Activated CD4-positive, alpha-beta T cell treated with anti-CD3 and anti-CD28 coated beads, Interleukin-2, amount 10 ng/mL, durations not matched to agents 7 days and 5 days (primary cell): ENCODE results near the gene PPP1R14D. TPM values are rescaled to one million over a fixed set of nuclear protein-coding genes. Genes with fewer than 3 reads are reported as not detected.
A peak's percentile ranks its signal among the peaks of the same experiment; 100 is the strongest.

Source experiments
- CTCF ChIA-PET: fragments of 350-600 bp; sonication (Branson Sonifier 250); formaldehyde crosslinking; loops from one replicate; lab custom pipeline; 2021; ENCODE audit warnings: antibody characterized with exemption; lab: Charles Lee
- POLR2A ChIA-PET: fragments of 350-600 bp; sonication (Branson Sonifier 250); formaldehyde crosslinking; loops from one replicate; lab custom pipeline; 2021; ENCODE audit warnings: antibody characterized with exemption; lab: Charles Lee
- DNase-seq: peaks from one replicate; pipeline ENCODE4 v3.0.0-alpha.2; 2020
- H3K27ac Mint-ChIP-seq: one replicate; pipeline ENCODE4 v1.8.0; 2021; ENCODE audit warnings: mild to moderate bottlenecking, moderate library complexity, mixed read lengths
- H3K27me3 Mint-ChIP-seq: one replicate; pipeline ENCODE4 v1.8.0; 2021; ENCODE audit warnings: mixed read lengths
- H3K36me3 Mint-ChIP-seq: one replicate; pipeline ENCODE4 v1.8.0; 2021; ENCODE audit warnings: low read depth, mixed read lengths
- H3K4me1 Mint-ChIP-seq: one replicate; pipeline ENCODE4 v1.8.0; 2021; ENCODE audit warnings: mixed read lengths
- H3K4me3 Mint-ChIP-seq: one replicate; pipeline ENCODE4 v1.8.0; 2021; ENCODE audit warnings: mild to moderate bottlenecking, moderate library complexity, mixed read lengths
- H3K9me3 Mint-ChIP-seq: one replicate; pipeline ENCODE4 v1.8.0; 2021; ENCODE audit warnings: mixed read lengths
- total RNA-seq, 2 experiments: library from RNA; stranded (reverse); gene quantifications; one replicate each; pipeline ENCODE4 v1.2.3, GENCODE V29; 2021

The PPP1R14D gene
- total RNA-seq, 2 experiments from 2014 or later, result not detected

- no peak for DNase-seq
- no peak overlapping the region for H3K4me3 Mint-ChIP-seq
- POLR2A ChIA-PET, result no interaction called here
- no peak overlapping the region for H3K27ac Mint-ChIP-seq
- CTCF ChIA-PET, result interaction anchor here (0.6 to 2.7 kb wide), 5 partner anchors 11 to 48 kb away, joined by 3 to 11 read pairs (median 4); partner anchors contain the start of gene VPS18
- H3K27me3 Mint-ChIP-seq, result peaks cover 17% of the 10 kb centered on the region
- H3K9me3 Mint-ChIP-seq, result no peaks in the 10 kb centered on the region
- H3K4me1 Mint-ChIP-seq, result peaks cover 31% of the 10 kb centered on the region
- H3K36me3 Mint-ChIP-seq, result no peaks in the 10 kb centered on the region
Observed at GRCh38 chr15:40846841-40847222, 18.3 kb upstream of the PPP1R14D start.

- Mint-ChIP-seq H3K4me3 (peak overlapping the region; percentile 6), H3K27ac (no peak overlapping the region), H3K4me1 (peaks cover 31% of the 10 kb centered on the region), H3K36me3 (no peaks in the 10 kb centered on the region), H3K9me3 (no peaks in the 10 kb centered on the region), H3K27me3 (peaks cover 27% of the 10 kb centered on the region)
- ChIA-PET POLR2A (no interaction called here), CTCF (interaction anchor here (0.6 to 3.9 kb wide), 4 partner anchors 12 to 138 kb away, joined by 3 to 21 read pairs (median 7); partner anchors contain the start of gene VPS18)
- DNase-seq, result no peak
Observed at GRCh38 chr15:40845511-40846284, 17.2 kb upstream of the PPP1R14D start.

- Mint-ChIP-seq H3K27ac (peak overlapping the region; percentile 56), H3K4me1 (peaks cover 31% of the 10 kb centered on the region), H3K9me3 (no peaks in the 10 kb centered on the region), H3K36me3 (no peaks in the 10 kb centered on the region), H3K27me3 (peaks cover 28% of the 10 kb centered on the region), H3K4me3 (peak overlapping the region; percentile 76)
- ChIA-PET POLR2A (interaction anchor here (0.7 kb wide), 1 partner anchor 54 kb away, joined by 3 read pairs; no protein-coding TSS in a partner anchor), CTCF (interaction anchor here (1.0 to 3.9 kb wide), 5 partner anchors 12 to 166 kb away, joined by 3 to 34 read pairs (median 3); partner anchors contain the start of genes PPP1R14D and VPS18)
- no peak for DNase-seq
Observed at GRCh38 chr15:40845036-40845435, 16.5 kb upstream of the PPP1R14D start.

GRCh38 chr15:40844696-40845030 is 16.2 kb upstream of the PPP1R14D start:
- Mint-ChIP-seq H3K9me3 (no peaks in the 10 kb centered on the region), H3K27me3 (peaks cover 30% of the 10 kb centered on the region), H3K4me3 (peak overlapping the region; percentile 76), H3K36me3 (no peaks in the 10 kb centered on the region), H3K27ac (peak overlapping the region; percentile 56), H3K4me1 (peaks cover 31% of the 10 kb centered on the region)
- peak; percentile 42 for DNase-seq
- POLR2A ChIA-PET, result interaction anchor here (0.7 kb wide), 1 partner anchor 54 kb away, joined by 3 read pairs; no protein-coding TSS in a partner anchor
- CTCF ChIA-PET, result interaction anchor here (0.6 to 3.9 kb wide), 7 partner anchors 13 to 165 kb away, joined by 3 to 34 read pairs (median 3); partner anchors contain the start of genes PPP1R14D and VPS18

GRCh38 chr15:40843885-40844695 is 15.6 kb upstream of the PPP1R14D start, which contains the start of gene SPINT1:
SPINT1 (plus strand) TSS chr15:40844048; CDS start chr15:40844555, 507 bp downstream.
- Mint-ChIP-seq H3K27ac (peak within 1 kb of the TSS; percentile 56), H3K36me3 (no peaks in the 10 kb centered on the region), H3K4me3 (peak within 1 kb of the TSS; percentile 76), H3K9me3 (no peaks in the 10 kb centered on the region), H3K4me1 (peaks cover 31% of the 10 kb centered on the region), H3K27me3 (peaks cover 30% of the 10 kb centered on the region)
- POLR2A ChIA-PET, result no interaction called here
- DNase-seq, result peak; percentile 29
- CTCF ChIA-PET, result interaction anchor here (0.6 to 3.9 kb wide), 8 partner anchors 13 to 394 kb away, joined by 3 to 34 read pairs (median 3); partner anchors contain the start of genes PPP1R14D and VPS18

- Mint-ChIP-seq H3K27ac (no peak overlapping the region), H3K27me3 (peaks cover 30% of the 10 kb centered on the region)
- POLR2A ChIA-PET, result no interaction called here
Observed at GRCh38 chr15:40843261-40843884, 14.9 kb upstream of the PPP1R14D start.

GRCh38 chr15:40841741-40842140 is 13.2 kb upstream of the PPP1R14D start:
- DNase-seq, result no peak
- POLR2A ChIA-PET, result no interaction called here
- Mint-ChIP-seq H3K4me3 (no peak overlapping the region), H3K27ac (no peak overlapping the region), H3K27me3 (peaks cover 30% of the 10 kb centered on the region), H3K4me1 (peaks cover 18% of the 10 kb centered on the region), H3K9me3 (no peaks in the 10 kb centered on the region), H3K36me3 (no peaks in the 10 kb centered on the region)
- CTCF ChIA-PET, result interaction anchor here (1.8 kb wide), 1 partner anchor 16 kb away, joined by 5 read pairs; no protein-coding TSS in a partner anchor

More at GRCh38 chr15:40843261-40843884, 14.9 kb upstream of the PPP1R14D start:
- no peaks in the 10 kb centered on the region for H3K36me3 Mint-ChIP-seq
- peaks cover 31% of the 10 kb centered on the region for H3K4me1 Mint-ChIP-seq
- no peaks in the 10 kb centered on the region for H3K9me3 Mint-ChIP-seq
- CTCF ChIA-PET, result interaction anchor here (0.6 to 3.9 kb wide), 7 partner anchors 14 to 737 kb away, joined by 3 to 34 read pairs (median 3); partner anchors contain the start of genes PPP1R14D and VPS18
- DNase-seq, result no peak
- peak overlapping the region; percentile 66 for H3K4me3 Mint-ChIP-seq

GRCh38 chr15:40838756-40839155 is 10.2 kb upstream of the PPP1R14D start:
- ChIA-PET CTCF (interaction anchor here (0.7 to 3.2 kb wide), 7 partner anchors 9 to 392 kb away, joined by 3 to 10 read pairs (median 4); partner anchors contain the start of genes DNAJC17, EXD1, PPP1R14D and ZFYVE19), POLR2A (no interaction called here)
- Mint-ChIP-seq H3K27ac (no peak overlapping the region), H3K27me3 (peaks cover 26% of the 10 kb centered on the region), H3K36me3 (no peaks in the 10 kb centered on the region), H3K4me3 (no peak overlapping the region), H3K9me3 (no peaks in the 10 kb centered on the region), H3K4me1 (peaks cover 4% of the 10 kb centered on the region)
- no peak for DNase-seq

- no peak overlapping the region for H3K4me3 Mint-ChIP-seq
- H3K27me3 Mint-ChIP-seq, result peaks cover 4% of the 10 kb centered on the region
- H3K27ac Mint-ChIP-seq, result no peak overlapping the region
- H3K9me3 Mint-ChIP-seq, result no peaks in the 10 kb centered on the region
- ChIA-PET POLR2A (no interaction called here), CTCF (no interaction called here)
- H3K4me1 Mint-ChIP-seq, result no peaks in the 10 kb centered on the region
- DNase-seq, result no peak
- no peaks in the 10 kb centered on the region for H3K36me3 Mint-ChIP-seq
Observed at GRCh38 chr15:40836020-40836419, 7.5 kb upstream of the PPP1R14D start.

- peaks cover under 1% of the 10 kb centered on the region for H3K27me3 Mint-ChIP-seq
- H3K4me3 Mint-ChIP-seq, result no peak overlapping the region
- POLR2A ChIA-PET, result no interaction called here
- DNase-seq, result no peak
- CTCF ChIA-PET, result no interaction called here
- H3K36me3 Mint-ChIP-seq, result no peaks in the 10 kb centered on the region
- H3K4me1 Mint-ChIP-seq, result no peaks in the 10 kb centered on the region
- H3K27ac Mint-ChIP-seq, result no peak overlapping the region
- no peaks in the 10 kb centered on the region for H3K9me3 Mint-ChIP-seq
Observed at GRCh38 chr15:40832903-40833302, 4.4 kb upstream of the PPP1R14D start.

GRCh38 chr15:40831861-40832260 is 3.4 kb upstream of the PPP1R14D start:
- H3K4me1 Mint-ChIP-seq, result no peaks in the 10 kb centered on the region
- no peaks in the 10 kb centered on the region for H3K9me3 Mint-ChIP-seq
- no peak for DNase-seq
- H3K27ac Mint-ChIP-seq, result no peak overlapping the region
- peaks cover 3% of the 10 kb centered on the region for H3K27me3 Mint-ChIP-seq
- ChIA-PET CTCF (no interaction called here), POLR2A (no interaction called here)
- H3K4me3 Mint-ChIP-seq, result no peak overlapping the region
- H3K36me3 Mint-ChIP-seq, result no peaks in the 10 kb centered on the region

- H3K27ac Mint-ChIP-seq, result no peak overlapping the region
- no peaks in the 10 kb centered on the region for H3K9me3 Mint-ChIP-seq
- no peaks in the 10 kb centered on the region for H3K36me3 Mint-ChIP-seq
- no peaks in the 10 kb centered on the region for H3K4me1 Mint-ChIP-seq
- peaks cover 5% of the 10 kb centered on the region for H3K27me3 Mint-ChIP-seq
- POLR2A ChIA-PET, result no interaction called here
- no peak overlapping the region for H3K4me3 Mint-ChIP-seq
- CTCF ChIA-PET, result interaction anchor here (1.6 kb wide), 1 partner anchor 15 kb away, joined by 4 read pairs; no protein-coding TSS in a partner anchor
- no peak for DNase-seq
Observed at GRCh38 chr15:40830884-40831283, 2.4 kb upstream of the PPP1R14D start.
